Endodermal cell (in vitro differentiated cells): ENCODE results near the gene DNAJC10. TPM values are rescaled to one million over a fixed set of nuclear protein-coding genes. Genes with fewer than 3 reads are reported as not detected.
"Not testable (repeated sequence)": the region's sequence is repeated elsewhere in the genome, so short reads cannot be mapped to it uniquely, and the experiment has no call there.

Experiments used
- DNase-seq: peaks from one replicate; pipeline ENCODE4 v3.0.0-alpha.2; 2017
- H3K27ac ChIP-seq: 2 replicates; pipeline ENCODE4 v1.5.1; 2013; ENCODE audit warnings: mild to moderate bottlenecking, low read depth, low read length, moderate library complexity
- H3K27me3 ChIP-seq: 2 replicates; pipeline ENCODE4 v1.6.1; 2013; ENCODE audit warnings: mild to moderate bottlenecking, low read length, moderate library complexity; ENCODE audit not compliant: insufficient read depth, control insufficient read depth, poor library complexity, severe bottlenecking
- H3K36me3 ChIP-seq: 2 replicates; pipeline ENCODE4 v1.7.0; 2013; ENCODE audit warnings: mild to moderate bottlenecking, low read length, moderate library complexity; ENCODE audit not compliant: control insufficient read depth, insufficient read depth
- H3K4me1 ChIP-seq: one replicate; pipeline ENCODE4 v1.7.0; 2013; ENCODE audit warnings: low read length; ENCODE audit not compliant: control insufficient read depth, insufficient read depth
- H3K4me3 ChIP-seq: 2 replicates; pipeline ENCODE4 v1.5.1; 2013; ENCODE audit warnings: mild to moderate bottlenecking, low read length, moderate library complexity
- H3K9ac ChIP-seq: 2 replicates; pipeline ENCODE4 v1.6.1; 2013; ENCODE audit warnings: mild to moderate bottlenecking, low read length, moderate library complexity; ENCODE audit not compliant: poor library complexity, severe bottlenecking; ENCODE audit errors: extremely low read depth
- H3K9me3 ChIP-seq: 2 replicates; pipeline ENCODE4 v1.6.1; 2013; ENCODE audit warnings: mild to moderate bottlenecking, low read length, moderate library complexity; ENCODE audit not compliant: control insufficient read depth
- H3K27ac Mint-ChIP-seq: 2 replicates; pipeline ENCODE4 v1.8.0; 2020; ENCODE audit warnings: mixed read lengths
- H3K27me3 Mint-ChIP-seq: 2 replicates; pipeline ENCODE4 v1.8.0; 2021; ENCODE audit warnings: mild to moderate bottlenecking, mixed read lengths; ENCODE audit not compliant: insufficient read depth
- H3K36me3 Mint-ChIP-seq: 2 replicates; pipeline ENCODE4 v1.8.0; 2020; ENCODE audit warnings: low read depth, mixed read lengths
- H3K4me1 Mint-ChIP-seq: 2 replicates; pipeline ENCODE4 v1.8.0; 2020; ENCODE audit warnings: mixed read lengths
- H3K4me3 Mint-ChIP-seq: 2 replicates; pipeline ENCODE4 v1.8.0; 2020; ENCODE audit warnings: mild to moderate bottlenecking, moderate library complexity, mixed read lengths
- H3K9me3 Mint-ChIP-seq: 2 replicates; pipeline ENCODE4 v1.8.0; 2020; ENCODE audit warnings: mild to moderate bottlenecking, mixed read lengths
- CTCF ChIP-seq: fragments of 200-600 bp; sonication (generic); conservative IDR thresholded peaks from 2 replicates; pipeline ENCODE4 v1.5.0; 2021; ENCODE audit warnings: antibody characterized with exemption, mild to moderate bottlenecking
- WGBS, 2 experiments: methylation state at CpG; one replicate each; pipeline versions ENCODE4 v1.1.5 to v1.1.7; 2013; ENCODE audit warnings: missing lambda C conversion rate in 2 of 2, mixed read lengths in 1 of 2; ENCODE audit not compliant: insufficient coverage in 1 of 2, insufficient read length in 1 of 2; 5-methylcytosine and 5-hydroxymethylcytosine counted together
- total RNA-seq, 2 donors: library from RNA; stranded (reverse); fragmentation: NEBNext Ultra II Directional in 1 of 2; extraction: Animal tissue kit (Norgen Biotek cat#: 25700) in 1 of 2; gene quantifications; 2 replicates in 1 of 2; 3 replicates in 1 of 2; pipeline ENCODE4 v1.2.1, GENCODE V29; 2021

The DNAJC10 gene
- total RNA-seq, 2 donors from 2014 or later: 212 to 232 TPM

- Histone ChIP-seq H3K36me3 (no peaks in the 10 kb centered on the region), H3K4me1 (no peaks in the 10 kb centered on the region), H3K27me3 (no peaks in the 10 kb centered on the region), H3K4me3 (no peak overlapping the region), H3K27ac (no peak overlapping the region), H3K9me3 (no peaks in the 10 kb centered on the region), H3K9ac (no peak overlapping the region)
- peaks cover 2% of the 10 kb centered on the region for H3K27me3 Mint-ChIP-seq
- no peak for DNase-seq
- peaks cover 4% of the 10 kb centered on the region for H3K9me3 Mint-ChIP-seq
- H3K4me3 Mint-ChIP-seq: no peak overlapping the region
- 97% methylated on average over 1 of the region's 1 CpG; no CpG with 5 or more reads in 1 of the 2 experiments for WGBS, 2 experiments
- no peak for TF ChIP-seq CTCF
- no peaks in the 10 kb centered on the region for H3K36me3 Mint-ChIP-seq
- H3K27ac Mint-ChIP-seq: no peak overlapping the region
- H3K4me1 Mint-ChIP-seq: no peaks in the 10 kb centered on the region
These were observed 35.2 kb upstream of the DNAJC10 start for GRCh38 chr2:182680837-182681236.

- Mint-ChIP-seq H3K4me3 (no peak overlapping the region), H3K4me1 (no peaks in the 10 kb centered on the region), H3K36me3 (no peaks in the 10 kb centered on the region), H3K27ac (no peak overlapping the region), H3K9me3 (peaks cover 13% of the 10 kb centered on the region), H3K27me3 (no peaks in the 10 kb centered on the region)
- TF ChIP-seq CTCF: no peak
- no peaks in the 10 kb centered on the region for H3K4me1 ChIP-seq
- no peak overlapping the region for H3K27ac ChIP-seq
- peaks cover 6% of the 10 kb centered on the region for H3K9me3 ChIP-seq
- no peak overlapping the region for H3K9ac ChIP-seq
- no peak overlapping the region for H3K4me3 ChIP-seq
- DNase-seq: no peak
- 95 to 100% methylated on average over 1 of the region's 1 CpG for WGBS, 2 experiments
- no peaks in the 10 kb centered on the region for H3K27me3 ChIP-seq
- H3K36me3 ChIP-seq: no peaks in the 10 kb centered on the region
These were observed 33.8 kb upstream of the DNAJC10 start for GRCh38 chr2:182682210-182682609.

DNA sequence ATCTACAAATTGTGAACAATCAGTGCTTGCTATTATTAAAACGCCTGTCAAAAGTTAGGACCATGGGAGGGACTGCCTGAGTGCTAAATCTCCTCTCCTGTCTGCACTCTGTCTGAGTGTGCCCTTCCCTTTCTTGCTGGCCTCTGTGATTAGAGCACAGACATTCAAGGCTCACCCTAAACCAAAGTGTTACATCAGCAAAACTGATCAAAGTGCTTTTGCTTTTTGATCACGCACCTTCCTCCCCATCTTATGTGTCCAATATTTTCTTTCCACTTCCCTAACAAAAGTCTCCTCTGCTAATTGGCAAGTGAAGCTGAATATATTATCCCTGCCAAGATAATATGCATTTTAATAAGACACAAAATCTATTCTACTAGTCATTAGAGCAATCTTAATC, 30.5 kb upstream of the DNAJC10 start:
- WGBS, 2 experiments: 92 to 100% methylated on average over 1 to 2 of the region's 2 CpGs
- H3K4me3 ChIP-seq: no peak overlapping the region
- peaks cover 6% of the 10 kb centered on the region for H3K9me3 ChIP-seq
- peaks cover 3% of the 10 kb centered on the region for H3K27me3 Mint-ChIP-seq
- H3K9ac ChIP-seq: no peak overlapping the region
- DNase-seq: no peak
- no peaks in the 10 kb centered on the region for H3K4me1 ChIP-seq
- no peak overlapping the region for H3K27ac ChIP-seq
- H3K36me3 ChIP-seq: no peaks in the 10 kb centered on the region
- H3K4me1 Mint-ChIP-seq: no peaks in the 10 kb centered on the region
- peaks cover 18% of the 10 kb centered on the region for H3K9me3 Mint-ChIP-seq
- no peaks in the 10 kb centered on the region for H3K36me3 Mint-ChIP-seq
- no peak for TF ChIP-seq CTCF
- no peak overlapping the region for H3K4me3 Mint-ChIP-seq
- H3K27ac Mint-ChIP-seq: no peak overlapping the region
- no peaks in the 10 kb centered on the region for H3K27me3 ChIP-seq

DNA sequence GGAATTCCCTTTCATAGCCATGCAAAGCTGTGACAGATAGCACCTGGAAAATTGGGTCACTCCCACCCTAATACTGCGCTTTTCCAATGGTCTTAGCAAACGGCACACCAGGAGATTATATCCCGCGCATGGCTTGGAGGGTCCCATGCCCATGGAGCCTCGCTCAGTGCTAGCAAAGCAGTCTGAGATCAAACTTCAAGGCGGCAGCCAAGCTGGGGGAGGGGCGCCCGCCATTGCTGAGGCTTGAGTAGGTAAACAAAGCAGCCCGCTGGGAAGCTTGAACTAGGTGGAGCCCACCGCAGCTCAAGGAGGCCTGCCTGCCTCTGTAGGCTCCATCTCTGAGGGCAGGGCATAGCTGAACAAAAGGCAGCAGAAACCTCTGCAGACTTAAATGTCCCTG, 29.3 kb upstream of the DNAJC10 start:
- not testable (repeated sequence) for H3K27ac ChIP-seq, H3K4me1 ChIP-seq, H3K36me3 ChIP-seq, H3K36me3 Mint-ChIP-seq, H3K27ac Mint-ChIP-seq, H3K4me1 Mint-ChIP-seq, H3K27me3 Mint-ChIP-seq, DNase-seq, H3K4me3 Mint-ChIP-seq, H3K27me3 ChIP-seq, H3K4me3 ChIP-seq, H3K9me3 ChIP-seq, H3K9ac ChIP-seq
- H3K9me3 Mint-ChIP-seq: peaks cover 21% of the 10 kb centered on the region
- WGBS, 2 experiments: 94 to 100% methylated on average over 4 to 10 of the region's 10 CpGs
